Measurements from ENCODE around the gene IL1RL1. TPM values are rescaled to one million over a fixed set of nuclear protein-coding genes. Genes with fewer than 3 reads are reported as not detected.

The IL1RL1 gene
- total and polyA plus RNA-seq, 12 donors: 0.48 to 44.9 (median 1.3) TPM

GRCh38 chr2:102296449-102296848 is 14.9 kb upstream of the IL1RL1 start:
- ATAC-seq: no peak
- Histone ChIP-seq H3K27ac (no peak overlapping the region), H3K9me3 (no peaks in the 10 kb centered on the region), H3K27me3 (peaks cover 0 to 76% (median 3%) of the 10 kb centered on the region in 7 donors), H3K4me1 (peaks cover 0 to 27% (median 0%) of the 10 kb centered on the region in 9 donors), H3K4me3 (no peak overlapping the region), H3K36me3 (no peaks in the 10 kb centered on the region)
- TF ChIP-seq CTCF (IDR thresholded peaks at IDR 0.05): no peak
- DNase-seq: no peak
- intact Hi-C loops (cut with DNase I): no loop called here

DNA sequence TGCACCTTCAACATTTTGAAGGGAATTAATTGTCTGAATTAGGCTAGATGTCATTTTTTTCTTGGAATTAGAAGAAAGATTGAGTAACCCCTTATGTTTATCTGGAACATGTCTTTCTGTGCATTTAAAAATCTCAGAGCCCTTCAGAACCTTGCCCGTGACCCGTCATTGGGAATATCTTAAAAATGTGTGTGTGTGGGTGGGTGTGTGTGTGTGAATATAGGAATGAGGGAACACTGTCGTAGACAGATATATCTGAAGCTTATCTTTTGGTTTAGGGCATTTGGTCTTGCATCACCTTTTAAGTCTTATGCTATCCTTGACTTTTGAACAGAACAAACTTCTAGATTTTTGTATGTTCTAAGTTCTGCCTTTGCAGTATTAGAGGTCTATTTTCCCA is 13.5 kb upstream of the IL1RL1 start:
- Histone ChIP-seq H3K27ac (no peak overlapping the region), H3K4me3 (no peak overlapping the region), H3K9me3 (no peaks in the 10 kb centered on the region), H3K36me3 (no peaks in the 10 kb centered on the region), H3K27me3 (peaks cover 0 to 79% (median 6%) of the 10 kb centered on the region in 7 donors), H3K4me1 (peaks cover 0 to 33% (median 0%) of the 10 kb centered on the region in 9 donors)
- ATAC-seq (no peak), DNase-seq (no peak)
- intact Hi-C loops (cut with DNase I): no loop called here
- 59 to 71% methylated on average over 3 of the region's 3 CpGs for WGBS, 2 donors
- TF ChIP-seq CTCF (IDR thresholded peaks at IDR 0.05): no peak

GRCh38 chr2:102301867-102302362 is 9.4 kb upstream of the IL1RL1 start:
- no peak overlapping the region for H3K4me3 ChIP-seq
- H3K27me3 ChIP-seq: peaks cover 0 to 85% (median 10%) of the 10 kb centered on the region in 7 donors
- H3K27ac ChIP-seq: no peak overlapping the region
- peak; percentile 38 to 74 (median 54) for ATAC-seq
- no peaks in the 10 kb centered on the region for H3K9me3 ChIP-seq
- H3K4me1 ChIP-seq: peaks cover 0 to 22% (median 0%) of the 10 kb centered on the region in 9 donors
- peak in 1 of 2 donors; percentile 18 for DNase-seq
- WGBS, 2 donors: 28 to 33% methylated on average over 7 of the region's 7 CpGs
- TF ChIP-seq CTCF (IDR thresholded peaks at IDR 0.05): peak in 4 of 9 donors; percentile 28 to 55 (median 37)
- no peaks in the 10 kb centered on the region for H3K36me3 ChIP-seq
- intact Hi-C loops (cut with DNase I): loop anchor here in 2 of 10 donors (2.0 to 10.0 kb wide), 3 partner anchors 50 to 63 kb away; partner anchors contain the start of gene IL18R1 (in 1 of the 2)

- Histone ChIP-seq H3K4me1 (peaks cover 0 to 22% (median 0%) of the 10 kb centered on the region in 9 donors), H3K9me3 (no peaks in the 10 kb centered on the region), H3K36me3 (no peaks in the 10 kb centered on the region), H3K27ac (no peak overlapping the region), H3K4me3 (no peak overlapping the region), H3K27me3 (peaks cover 0 to 84% (median 10%) of the 10 kb centered on the region in 7 donors)
- WGBS, 2 donors: 78 to 84% methylated on average over 3 of the region's 3 CpGs
- TF ChIP-seq CTCF (IDR thresholded peaks at IDR 0.05): no peak
- intact Hi-C loops (cut with DNase I): loop anchor here in 2 of 10 donors (2.0 to 10.0 kb wide), 3 partner anchors 50 to 62 kb away; partner anchors contain the start of gene IL18R1 (in 1 of the 2)
- ATAC-seq (no peak), DNase-seq (no peak)
These were observed 8.9 kb upstream of the IL1RL1 start for GRCh38 chr2:102302458-102302857.
